HCT116 (cell line): ENCODE measurements around the gene PRKAG2. TPM values are rescaled to one million over a fixed set of nuclear protein-coding genes. Genes with fewer than 3 reads are reported as not detected.

Experiments used
- ATAC-seq: fragments of 200-7000 bp; cut with Tn5 transposase; 2 replicates; pipeline ENCODE4 v1.9.1; 2020; ENCODE audit warnings: mild to moderate bottlenecking, moderate library complexity
- BruUV-seq: library from RNA; stranded (reverse); fragments of 400-500 nt; replicated peaks from 2 replicates; lab custom pipeline; 2021; lab: Mats Ljungman, UMichigan
- CTCF ChIA-PET: fragments of 300-600 bp; sonication (Branson Sonifier 250); formaldehyde crosslinking; loops from one replicate; lab custom pipeline; 2021; ENCODE audit warnings: antibody characterized with exemption; lab: Charles Lee
- POLR2A ChIA-PET: fragments of 300-600, 350-600 bp; sonication (Branson Sonifier 250); formaldehyde crosslinking; loops from one replicate; lab custom pipeline; 2021; ENCODE audit warnings: antibody characterized with exemption; lab: Charles Lee
- RAD21 ChIA-PET, 2 experiments: fragments of 300-600 bp; sonication (Branson Sonifier 250); formaldehyde crosslinking; loops; one replicate each; lab custom pipeline; 2023; ENCODE audit warnings: low total read pairs in 2 of 2; ENCODE audit not compliant: uncharacterized antibody in 2 of 2, unreplicated experiment in 2 of 2, low non-redundant PET in 1 of 2; lab: Charles Lee
- DNase-seq: peaks from one replicate; pipeline ENCODE4 v3.0.0-alpha.2; 2010; ENCODE audit warnings: low read depth, low spot score
- H2AFZ ChIP-seq: fragments of 200-600 bp; shearing (Covaris generic), sonication (generic); 2 replicates; pipeline ENCODE4 v1.6.1; 2017; ENCODE audit warnings: low read depth, mixed run types, mixed read lengths, antibody characterized with exemption, low read length; ENCODE audit not compliant: poor library complexity, severe bottlenecking
- H3K27ac ChIP-seq: 2 replicates; pipeline ENCODE4 v1.5.1; 2012; ENCODE audit warnings: low read depth, low read length
- H3K27me3 ChIP-seq: fragments of 200-600 bp; sonication (generic); 2 replicates; pipeline ENCODE4 v1.6.1; 2016; ENCODE audit warnings: mixed run types, low read length, mixed read lengths; ENCODE audit not compliant: insufficient read depth
- H3K36me3 ChIP-seq, 2 experiments: fragments of 200-500 bp in 1 of 2; fragments of 200-600 bp in 1 of 2; sonication (Bioruptor generic) in 1 of 2; sonication (generic) in 1 of 2; 2 replicates each; pipeline versions ENCODE4 v1.5.1 to v1.6.1; 2014 to 2016; ENCODE audit warnings: low read length in 2 of 2, inconsistent platforms in 1 of 2, mixed read lengths in 1 of 2, mixed run types in 1 of 2; ENCODE audit not compliant: insufficient read depth in 2 of 2, control insufficient read depth in 1 of 2
- H3K4me1 ChIP-seq, 2 experiments: fragments of 200-600 bp in 1 of 2; sonication (generic) in 1 of 2; 2 replicates each; pipeline versions ENCODE4 v1.5.1 to v1.6.1; 2012 to 2017; ENCODE audit warnings: low read length in 2 of 2, inconsistent platforms in 1 of 2, mild to moderate bottlenecking in 1 of 2, mixed read lengths in 1 of 2, mixed run types in 1 of 2, moderate library complexity in 1 of 2; ENCODE audit not compliant: insufficient read depth in 2 of 2, control insufficient read depth in 1 of 2
- H3K4me2 ChIP-seq: fragments of 200-600 bp; sonication (generic); 2 replicates; pipeline ENCODE4 v1.6.1; 2017; ENCODE audit warnings: mixed run types, low read length, mixed read lengths
- H3K4me3 ChIP-seq, 2 experiments: fragments of 200-600 bp in 1 of 2; sonication (generic) in 1 of 2; replicated peaks in 1 of 2; 2 replicates each; pipeline ENCODE4 v1.5.1; 2011 to 2016; ENCODE audit warnings: low read length in 2 of 2, control low read depth in 1 of 2, low read depth in 1 of 2, mild to moderate bottlenecking in 1 of 2, mixed read lengths in 1 of 2, mixed run types in 1 of 2
- H3K79me2 ChIP-seq: fragments of 200-600 bp; sonication (generic); 2 replicates; pipeline ENCODE4 v1.6.1; 2017; ENCODE audit warnings: mild to moderate bottlenecking, mixed run types, low read length, moderate library complexity, mixed read lengths; ENCODE audit not compliant: insufficient read depth
- H3K9ac ChIP-seq: fragments of 200-600 bp; sonication (generic); 2 replicates; pipeline ENCODE4 v1.6.1; 2016; ENCODE audit warnings: low read length, mixed read lengths
- H3K9me2 ChIP-seq: fragments of 200-600 bp; sonication (generic), shearing (Covaris generic); 2 replicates; pipeline ENCODE4 v1.6.1; 2017; ENCODE audit warnings: mixed run types, mild to moderate bottlenecking, moderate library complexity; ENCODE audit not compliant: insufficient read depth
- H3K9me3 ChIP-seq, 2 experiments: fragments of 200-500 bp in 1 of 2; fragments of 200-600 bp in 1 of 2; sonication (Bioruptor generic) in 1 of 2; sonication (generic) in 1 of 2; 2 replicates each; pipeline ENCODE4 v1.6.1; 2014 to 2017; ENCODE audit warnings: low read length in 2 of 2, mixed read lengths in 2 of 2, inconsistent platforms in 1 of 2, low read depth in 1 of 2, mild to moderate bottlenecking in 1 of 2, mixed run types in 1 of 2, moderate library complexity in 1 of 2; ENCODE audit not compliant: control insufficient read depth in 1 of 2, insufficient read depth in 1 of 2
- H4K20me1 ChIP-seq: fragments of 200-600 bp; sonication (generic), shearing (Covaris generic); 2 replicates; pipeline ENCODE4 v1.6.1; 2017; ENCODE audit warnings: mixed run types, mild to moderate bottlenecking, moderate library complexity; ENCODE audit not compliant: insufficient read depth
- CBX3 ChIP-seq: IDR thresholded peaks from 2 replicates; pipeline ENCODE4 v1.6.1; 2012; ENCODE audit warnings: low read depth
- EGR1 ChIP-seq: IDR thresholded peaks from 2 replicates; pipeline ENCODE4 v1.6.1; 2012; ENCODE audit warnings: low read depth
- EZH2 ChIP-seq: fragments of 200-600 bp; sonication (generic); IDR thresholded peaks from 2 replicates; pipeline ENCODE4 v1.6.1; 2017; ENCODE audit warnings: antibody characterized with exemption, mixed run types
- EZH2phosphoT487 ChIP-seq: fragments of 200-600 bp; IDR thresholded peaks from 2 replicates; pipeline ENCODE4 v1.6.1; 2018; ENCODE audit warnings: antibody characterized with exemption, borderline replicate concordance
- FOSL1 ChIP-seq: IDR thresholded peaks from 2 replicates; pipeline ENCODE4 v1.6.1; 2012; ENCODE audit warnings: low read depth
- POLR2AphosphoS5 ChIP-seq: IDR thresholded peaks from 2 replicates; pipeline ENCODE4 v1.6.1; 2011; ENCODE audit warnings: mild to moderate bottlenecking, low read depth, low read length, moderate library complexity
- SIN3A ChIP-seq: IDR thresholded peaks from 2 replicates; pipeline ENCODE4 v1.6.1; 2012; ENCODE audit warnings: low read depth
- SP1 ChIP-seq: IDR thresholded peaks from 2 replicates; pipeline ENCODE4 v1.6.1; 2012; ENCODE audit warnings: low read depth
- TCF7L2 ChIP-seq: IDR thresholded peaks from 2 replicates; pipeline ENCODE4 v1.7.0; 2011; ENCODE audit warnings: borderline replicate concordance, inconsistent platforms; ENCODE audit not compliant: insufficient read depth, insufficient read length; ENCODE audit errors: extremely low read depth
- ZFX ChIP-seq: fragments of 450-650 bp; IDR thresholded peaks from 2 replicates; pipeline ENCODE4 v1.6.1; 2017
- ZNF274 ChIP-seq: fragments of 200-500 bp; sonication (Bioruptor generic); IDR thresholded peaks from 2 replicates; pipeline ENCODE4 v1.6.1; 2014; ENCODE audit warnings: mild to moderate bottlenecking, low read depth, low read length, inconsistent platforms
- intact Hi-C: fragments of 100-400 bp; cut with micrococcal nuclease; formaldehyde crosslinking; loops from 2 replicates; pipeline ENCODE4 v1.10.0; 2022
- total RNA-seq: library from RNA; stranded (reverse); gene quantifications from one replicate; pipeline ENCODE4 v1.2.1, GENCODE V29; 2021; ENCODE audit not compliant: unreplicated experiment
- TF ChIP-seq, protein P1 (sequence below): IDR thresholded peaks from 2 replicates; pipeline ENCODE4 v1.6.1; 2012

The PRKAG2 gene
- total RNA-seq, 1 experiment from 2014 or later: 23.6 TPM

DNA sequence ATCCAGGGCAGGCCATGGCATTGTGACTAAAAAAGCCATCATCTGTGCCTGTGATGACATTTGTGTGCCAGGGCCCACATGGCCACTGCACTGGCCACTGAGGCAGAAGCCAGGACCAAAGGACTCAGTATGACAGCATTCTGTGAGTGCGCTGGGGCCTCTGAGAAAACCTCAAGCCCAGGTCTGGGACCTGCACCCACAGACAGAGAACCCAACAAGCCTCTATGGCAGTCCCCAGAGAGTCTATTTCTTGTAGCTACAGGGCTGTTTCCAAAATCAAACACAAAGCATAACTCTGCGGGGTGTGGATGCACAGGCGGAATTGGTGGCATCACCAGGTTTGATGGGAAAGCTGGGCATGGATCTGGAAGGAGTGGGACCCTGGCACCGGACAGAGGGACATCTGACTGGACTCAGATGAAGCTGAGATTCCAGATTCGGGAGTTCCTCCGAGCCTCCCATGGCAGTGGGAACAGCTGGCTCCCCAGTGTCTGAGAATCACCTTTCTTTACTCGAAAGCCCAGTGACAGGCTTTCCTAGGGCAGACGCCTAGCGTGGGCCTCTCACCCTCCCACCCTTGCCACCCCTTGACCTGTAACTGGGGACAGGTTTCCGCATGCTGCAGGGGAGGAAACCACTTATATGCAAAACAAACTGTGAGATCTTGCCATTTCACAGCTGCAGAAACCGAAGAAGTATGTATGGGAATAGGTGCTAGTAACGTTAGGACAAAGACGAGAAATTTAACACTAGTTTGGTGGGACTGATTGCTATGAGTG, 286.7 kb downstream of the PRKAG2 start:
- Histone ChIP-seq H3K27ac (no peak overlapping the region), H3K4me1 (peaks cover 8 to 27% of the 10 kb centered on the region in 2 experiments), H2AFZ (no peak overlapping the region), H3K9me2 (no peaks in the 10 kb centered on the region), H3K27me3 (no peaks in the 10 kb centered on the region), H4K20me1 (no peaks in the 10 kb centered on the region), H3K4me3 (no peak overlapping the region), H3K9me3 (no peaks in the 10 kb centered on the region), H3K36me3 (no peaks in the 10 kb centered on the region), H3K79me2 (peaks cover 5% of the 10 kb centered on the region; the same call in 1 of the 2 replicates), H3K4me2 (no peak overlapping the region), H3K9ac (no peak overlapping the region)
- ChIA-PET RAD21 (no interaction called here), POLR2A (no interaction called here), CTCF (no interaction called here)
- no peak for TF ChIP-seq EZH2phosphoT487
- TF ChIP-seq EZH2: no peak
- no peak for TF ChIP-seq SIN3A
- TF ChIP-seq SP1: no peak
- no peak for TF ChIP-seq CBX3
- TF ChIP-seq POLR2AphosphoS5: no peak
- no peak for TF ChIP-seq TCF7L2
- no peak for TF ChIP-seq EGR1
- no peak for TF ChIP-seq FOSL1
- no peak for TF ChIP-seq ZNF274
- TF ChIP-seq ZFX: no peak
- ATAC-seq: no peak
- BruUV-seq: no TSS peak
- intact Hi-C loops: no loop called here
- DNase-seq: no peak

DNA sequence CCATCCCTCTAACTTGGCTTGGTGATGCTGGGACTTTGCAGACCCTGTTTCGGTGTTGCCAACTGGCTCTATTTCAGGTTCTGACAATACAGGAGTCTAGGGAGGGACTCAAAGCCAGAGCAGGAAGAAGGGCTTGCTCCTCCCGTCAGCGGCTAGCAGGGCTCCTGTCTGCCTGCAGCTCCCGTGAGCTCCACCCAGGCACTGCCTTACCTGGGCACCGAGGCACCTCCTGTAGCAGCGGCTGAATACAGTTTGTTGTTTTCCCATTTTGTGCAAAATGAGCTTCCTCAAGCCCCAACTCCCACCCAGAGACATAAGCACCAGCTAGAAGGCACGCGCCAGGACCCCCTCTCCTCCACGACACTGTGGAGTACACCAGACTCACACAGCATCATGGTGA, 287.9 kb downstream of the PRKAG2 start:
- POLR2A ChIA-PET: no interaction called here
- ATAC-seq: no peak

More for the DNA sequence above, 287.9 kb downstream of the PRKAG2 start:
- Histone ChIP-seq H3K79me2 (peaks cover 3% of the 10 kb centered on the region; the same call in 1 of the 2 replicates), H3K9me3 (no peaks in the 10 kb centered on the region), H3K4me2 (no peak overlapping the region)
- no TSS peak for BruUV-seq
- CTCF ChIA-PET: no interaction called here
- TF ChIP-seq, protein P1, sequence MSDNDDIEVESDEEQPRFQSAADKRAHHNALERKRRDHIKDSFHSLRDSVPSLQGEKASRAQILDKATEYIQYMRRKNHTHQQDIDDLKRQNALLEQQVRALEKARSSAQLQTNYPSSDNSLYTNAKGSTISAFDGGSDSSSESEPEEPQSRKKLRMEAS: no peak
- TF ChIP-seq POLR2AphosphoS5: no peak
- TF ChIP-seq TCF7L2: no peak
- TF ChIP-seq SP1: no peak
- TF ChIP-seq, all 23 proteins: peak for 0
- no peaks in the 10 kb centered on the region for H3K27me3 ChIP-seq
- H3K4me1 ChIP-seq: peaks cover 8 to 20% of the 10 kb centered on the region in 2 experiments
- no peak overlapping the region for H2AFZ ChIP-seq
- DNase-seq: no peak
- no peaks in the 10 kb centered on the region for H4K20me1 ChIP-seq
- no peak overlapping the region for H3K27ac ChIP-seq
- RAD21 ChIA-PET: no interaction called here
- H3K9me2 ChIP-seq: no peaks in the 10 kb centered on the region
- intact Hi-C loops: no loop called here
- H3K4me3 ChIP-seq: no peak overlapping the region
- H3K9ac ChIP-seq: no peak overlapping the region
- no peaks in the 10 kb centered on the region for H3K36me3 ChIP-seq
